Activated CD4-positive, alpha-beta T cell treated with anti-CD3 and anti-CD28 coated beads for 36 hours (primary cell): Measurements from ENCODE around the gene FLT4. TPM values are rescaled to one million over a fixed set of nuclear protein-coding genes. Genes with fewer than 3 reads are reported as not detected.
"Not testable (repeated sequence)": the region's sequence is repeated elsewhere in the genome, so short reads cannot be mapped to it uniquely, and the experiment has no call there.

ENCODE experiments used
- ATAC-seq: fragments of 200-7000 bp; cut with Tn5 transposase; one replicate; pipeline ENCODE4 v1.10.0; 2021; ENCODE audit warnings: mild to moderate bottlenecking, moderate library complexity
- CTCF ChIA-PET: fragments of 350-600 bp; sonication (Branson Sonifier 250); formaldehyde crosslinking; loops from one replicate; lab custom pipeline; 2021; ENCODE audit warnings: antibody characterized with exemption; lab: Charles Lee
- POLR2A ChIA-PET: fragments of 350-600 bp; sonication (Branson Sonifier 250); formaldehyde crosslinking; loops from one replicate; lab custom pipeline; 2021; ENCODE audit warnings: antibody characterized with exemption, inconsistent platforms; lab: Charles Lee
- DNase-seq: peaks from one replicate; pipeline ENCODE4 v3.0.0-alpha.2; 2020
- H3K27ac Mint-ChIP-seq: one replicate; pipeline ENCODE4 v1.8.0; 2021; ENCODE audit warnings: mixed read lengths
- H3K27me3 Mint-ChIP-seq: one replicate; pipeline ENCODE4 v1.8.0; 2021; ENCODE audit warnings: mixed read lengths
- H3K36me3 Mint-ChIP-seq: one replicate; pipeline ENCODE4 v1.8.0; 2021; ENCODE audit warnings: low read depth, mixed read lengths
- H3K4me1 Mint-ChIP-seq: one replicate; pipeline ENCODE4 v1.8.0; 2021; ENCODE audit warnings: mixed read lengths
- H3K4me3 Mint-ChIP-seq: one replicate; pipeline ENCODE4 v1.8.0; 2021; ENCODE audit warnings: mild to moderate bottlenecking, moderate library complexity, mixed read lengths
- H3K9me3 Mint-ChIP-seq: one replicate; pipeline ENCODE4 v1.8.0; 2021; ENCODE audit warnings: low read depth, mixed read lengths
- intact Hi-C, 2 experiments: fragments of 100-400 bp; cut with DNase I in 1 of 2; cut with micrococcal nuclease in 1 of 2; formaldehyde crosslinking; loops; one replicate each; pipeline versions ENCODE4 v1.14.2 to v1.15.1; 2022 to 2024; cut with DNase I, micrococcal nuclease
- total RNA-seq, 2 experiments: library from RNA; stranded (reverse); gene quantifications; one replicate each; pipeline ENCODE4 v1.2.3, GENCODE V29; 2021

The FLT4 gene
- total RNA-seq, 2 experiments from 2014 or later = 0.75 to 0.98 TPM

DNA sequence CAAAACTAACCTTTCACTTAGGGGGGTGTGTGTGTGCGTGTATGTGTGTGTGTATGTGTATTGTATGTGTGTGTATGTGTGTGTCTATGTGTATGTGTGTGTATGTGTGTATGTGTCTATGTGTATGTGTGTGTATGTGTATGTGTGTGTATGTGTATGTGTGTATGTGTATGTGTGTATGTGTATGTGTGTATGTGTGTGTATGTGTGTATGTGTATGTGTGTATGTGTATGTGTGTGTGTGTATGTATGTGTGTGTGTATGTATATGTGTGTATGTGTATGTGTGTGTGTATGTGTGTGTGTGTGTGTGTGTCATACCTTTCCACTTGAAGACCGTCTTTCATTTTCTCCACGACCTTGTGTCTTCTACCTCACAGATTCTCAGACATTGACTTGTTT, 20.8 kb upstream of the FLT4 start:
- CTCF ChIA-PET = interaction anchor here (0.7 to 1.4 kb wide), 3 partner anchors 18 to 534 kb away, joined by 3 to 5 read pairs (median 3); no protein-coding TSS in a partner anchor
- Mint-ChIP-seq H3K36me3 (no peaks in the 10 kb centered on the region), H3K9me3 (no peaks in the 10 kb centered on the region), H3K4me1 (peaks cover 12% of the 10 kb centered on the region), H3K27me3 (peaks cover 5% of the 10 kb centered on the region), H3K27ac (no peak overlapping the region), H3K4me3 (no peak overlapping the region)
- POLR2A ChIA-PET = no interaction called here
- ATAC-seq (peak; percentile 24), DNase-seq (no peak)
- intact Hi-C loops = loop anchor here in 1 of 2 experiments (1.0 kb wide), 1 partner anchor 48 kb away; no protein-coding TSS in a partner anchor

DNA sequence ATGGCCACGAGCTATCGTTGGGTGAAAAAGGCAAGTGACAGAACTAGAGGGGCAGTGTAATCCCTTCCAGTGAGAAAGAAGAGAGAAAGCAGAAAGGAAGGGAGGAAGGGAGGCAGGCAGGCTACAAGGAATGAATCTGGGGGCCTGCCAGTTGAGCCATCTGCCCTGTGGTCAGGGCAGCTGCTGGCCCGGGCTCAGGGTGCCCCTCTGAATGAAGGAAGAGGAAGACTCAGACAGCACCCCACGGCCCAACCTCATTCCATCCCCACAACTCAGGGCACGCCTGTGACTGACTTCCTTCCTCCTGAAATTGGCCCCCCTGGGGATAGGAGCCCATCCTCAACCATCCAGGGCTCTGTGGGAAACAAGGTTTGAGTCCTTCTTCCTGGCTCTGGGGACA, 20.3 kb upstream of the FLT4 start:
- intact Hi-C loops = loop anchor here in 1 of 2 experiments (1.0 kb wide), 1 partner anchor 49 kb away; no protein-coding TSS in a partner anchor
- no peak for ATAC-seq
- DNase-seq = no peak
- H3K27ac Mint-ChIP-seq = no peak overlapping the region
- H3K27me3 Mint-ChIP-seq = peaks cover 3% of the 10 kb centered on the region
- ChIA-PET CTCF (interaction anchor here (0.6 to 1.4 kb wide), 3 partner anchors 19 to 375 kb away, joined by 3 to 5 read pairs (median 3); no protein-coding TSS in a partner anchor), POLR2A (no interaction called here)
- H3K4me3 Mint-ChIP-seq = no peak overlapping the region
- peaks cover 12% of the 10 kb centered on the region for H3K4me1 Mint-ChIP-seq
- no peaks in the 10 kb centered on the region for H3K36me3 Mint-ChIP-seq
- H3K9me3 Mint-ChIP-seq = no peaks in the 10 kb centered on the region

DNA sequence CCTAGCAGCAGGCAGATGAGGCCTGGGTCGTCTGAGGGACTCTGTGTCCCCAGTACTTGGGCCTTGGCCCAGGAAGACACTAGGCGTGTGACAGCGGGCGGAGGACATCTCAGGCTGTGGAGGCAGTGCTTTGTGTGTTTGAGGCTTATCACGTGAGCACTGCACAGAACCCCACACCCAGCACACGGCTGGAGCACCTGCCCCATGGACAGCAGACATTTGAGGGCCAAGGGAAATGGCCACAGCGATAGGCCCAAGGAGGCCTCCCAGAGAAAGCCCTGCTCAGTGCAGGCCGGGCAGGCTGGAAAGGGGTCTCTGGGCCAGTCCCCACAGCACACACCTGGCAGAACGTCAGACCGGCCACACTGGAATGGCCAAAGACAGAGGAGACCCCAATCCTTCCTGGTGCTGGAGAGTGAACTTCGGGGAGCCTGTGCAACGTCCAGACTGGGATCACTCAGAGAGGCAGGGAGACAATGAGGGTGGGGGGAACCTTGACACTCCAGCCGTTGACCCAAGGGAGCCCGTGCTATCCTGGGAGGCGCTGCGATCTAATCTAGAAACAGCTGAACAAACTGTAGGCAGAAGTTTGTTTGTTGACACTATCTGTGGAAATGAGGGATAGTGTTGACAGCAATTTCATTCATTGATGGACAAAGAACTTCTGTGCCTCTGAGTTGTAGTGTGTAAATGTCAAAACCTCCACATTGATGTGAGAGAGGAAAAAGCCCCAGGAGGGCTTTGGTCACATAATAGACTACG, 19.6 kb upstream of the FLT4 start:
- CTCF ChIA-PET = interaction anchor here (0.6 to 0.7 kb wide), 2 partner anchors 58 to 374 kb away, joined by 3 read pairs; no protein-coding TSS in a partner anchor
- intact Hi-C loops = no loop called here

DNA sequence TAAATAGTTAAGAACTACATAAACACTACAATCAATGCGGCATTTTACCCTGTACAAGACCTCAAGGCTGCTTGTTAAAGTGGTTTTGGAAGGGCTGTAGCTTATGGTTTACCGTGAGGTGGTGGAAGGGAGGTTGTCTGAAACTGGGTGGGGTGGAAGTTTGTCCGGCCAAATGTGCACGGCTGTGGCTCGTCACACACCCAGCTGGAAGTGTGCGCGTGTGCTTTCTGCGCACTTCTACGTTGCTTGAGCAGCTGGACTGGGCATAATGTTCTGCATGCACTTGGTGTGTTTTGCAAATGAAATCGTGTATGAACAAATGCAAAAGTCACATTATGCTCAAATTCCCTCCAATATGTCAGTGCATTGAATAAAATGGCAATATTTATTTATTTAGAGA, 17.4 kb upstream of the FLT4 start:
- ATAC-seq (no peak), DNase-seq (no peak)
- Mint-ChIP-seq H3K27me3 (peaks cover 3% of the 10 kb centered on the region), H3K9me3 (no peaks in the 10 kb centered on the region), H3K4me1 (peaks cover 10% of the 10 kb centered on the region), H3K4me3 (no peak overlapping the region), H3K36me3 (no peaks in the 10 kb centered on the region), H3K27ac (no peak overlapping the region)
- POLR2A ChIA-PET = no interaction called here
- CTCF ChIA-PET = interaction anchor here (1.1 kb wide), 1 partner anchor 9 kb away, joined by 3 read pairs; no protein-coding TSS in a partner anchor
- intact Hi-C loops = no loop called here

More for the DNA sequence above, 19.6 kb upstream of the FLT4 start:
- POLR2A ChIA-PET = no interaction called here
- DNase-seq = no peak
- Mint-ChIP-seq H3K9me3 (no peaks in the 10 kb centered on the region), H3K27me3 (no peaks in the 10 kb centered on the region), H3K4me1 (peaks cover 10% of the 10 kb centered on the region), H3K27ac (no peak overlapping the region), H3K36me3 (no peaks in the 10 kb centered on the region), H3K4me3 (no peak overlapping the region)
- ATAC-seq = no peak

GRCh38 chr5:180665682-180666404, 16.4 kb upstream of the FLT4 start:
- DNase-seq (no peak), ATAC-seq (no peak)
- intact Hi-C loops = no loop called here
- Mint-ChIP-seq H3K36me3 (no peaks in the 10 kb centered on the region), H3K27me3 (peaks cover 5% of the 10 kb centered on the region), H3K4me3 (no peak overlapping the region), H3K9me3 (no peaks in the 10 kb centered on the region), H3K27ac (no peak overlapping the region), H3K4me1 (peaks cover 10% of the 10 kb centered on the region)
- ChIA-PET CTCF (interaction anchor here (1.5 kb wide), 1 partner anchor 52 kb away, joined by 4 read pairs; no protein-coding TSS in a partner anchor), POLR2A (no interaction called here)

DNA sequence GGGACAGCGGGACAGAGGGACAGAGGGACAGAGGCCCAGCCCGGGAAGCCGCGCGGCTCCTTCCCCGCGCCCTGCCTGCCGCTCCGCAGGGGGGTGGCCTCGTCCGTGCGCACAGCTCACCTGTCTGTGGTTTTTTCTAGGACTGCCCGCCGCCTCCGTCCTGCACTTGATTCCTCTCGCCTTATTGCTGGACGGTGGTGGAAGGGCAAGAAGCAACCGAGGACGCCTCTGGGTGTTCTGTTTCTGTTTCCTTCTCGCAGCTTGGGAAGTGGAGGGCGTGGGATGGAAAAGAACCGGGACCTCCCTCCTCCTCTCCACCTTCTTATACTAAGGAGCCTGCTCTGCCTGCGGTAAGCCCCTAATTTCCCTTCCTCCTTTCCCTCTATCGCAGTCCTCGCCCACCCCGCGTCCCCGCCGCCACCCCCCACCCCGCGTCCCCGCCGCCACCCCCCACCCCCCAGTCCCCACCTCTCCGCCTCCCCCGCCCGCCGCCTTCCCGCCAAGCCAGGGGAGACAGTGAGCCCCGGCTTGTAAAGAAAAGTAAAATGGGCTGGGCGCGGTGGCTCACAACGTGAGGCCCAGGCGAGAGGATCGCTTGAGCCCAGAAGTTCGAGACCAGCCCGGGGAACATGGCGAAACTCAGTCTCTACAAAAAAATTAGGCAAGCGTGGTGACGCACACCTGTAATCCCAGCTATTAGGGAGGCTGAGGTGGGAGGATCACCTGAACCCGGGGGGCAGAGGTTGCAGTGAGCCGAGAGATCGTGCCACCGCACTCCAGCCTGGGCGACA, 9.6 kb upstream of the FLT4 start:
- POLR2A ChIA-PET = no interaction called here
- Mint-ChIP-seq H3K4me3 (peak overlapping the region; percentile 49), H3K27ac (no peak overlapping the region)

DNA sequence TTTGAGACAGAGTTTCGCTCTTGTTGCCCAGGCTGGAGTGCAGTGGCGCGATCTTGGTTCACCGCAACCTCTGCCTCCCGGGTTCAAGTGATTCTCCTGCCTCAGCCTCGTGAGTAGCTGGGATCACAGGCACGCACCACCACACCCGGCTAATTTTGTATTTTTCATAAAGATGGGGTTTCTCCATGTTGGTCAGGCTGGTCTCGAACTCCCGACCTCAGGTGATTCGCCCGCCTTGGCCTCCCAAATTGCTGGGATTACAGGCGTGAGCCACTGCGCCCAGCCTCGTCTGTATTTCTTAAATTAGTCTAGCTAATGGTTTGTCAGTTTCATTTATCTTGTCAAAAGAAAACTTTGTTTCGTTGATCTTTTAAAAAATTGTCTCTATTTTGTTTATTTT, 5.8 kb upstream of the FLT4 start:
- CTCF ChIA-PET = interaction anchor here (0.6 kb wide), 1 partner anchor 272 kb away, joined by 4 read pairs; no protein-coding TSS in a partner anchor
- H3K27ac Mint-ChIP-seq, POLR2A ChIA-PET: not testable (repeated sequence)

More for the DNA sequence above, 9.6 kb upstream of the FLT4 start:
- intact Hi-C loops = no loop called here
- DNase-seq (no peak), ATAC-seq (no peak)
- H3K4me1 Mint-ChIP-seq = no peaks in the 10 kb centered on the region
- peaks cover 28% of the 10 kb centered on the region for H3K27me3 Mint-ChIP-seq
- no peaks in the 10 kb centered on the region for H3K36me3 Mint-ChIP-seq
- CTCF ChIA-PET = no interaction called here
- no peaks in the 10 kb centered on the region for H3K9me3 Mint-ChIP-seq

DNA sequence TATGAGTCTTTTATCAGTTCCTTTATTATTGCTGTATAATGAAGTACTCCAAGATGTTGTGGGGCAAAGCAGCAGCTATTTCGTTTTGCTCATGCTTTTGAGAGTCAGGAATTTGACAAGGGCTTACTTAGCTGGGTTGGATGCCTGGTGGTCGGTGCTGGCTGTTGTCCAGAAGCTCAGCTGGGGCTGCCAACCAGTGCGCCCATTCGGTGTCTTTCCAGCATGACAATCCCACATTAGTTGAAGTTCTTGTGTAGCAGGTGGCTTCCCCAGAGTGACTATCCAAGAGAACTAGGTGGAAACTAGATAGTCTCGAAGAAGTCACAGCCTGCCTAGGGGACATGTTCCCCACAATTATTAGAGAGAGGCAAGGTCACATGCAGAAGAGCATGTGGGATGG, 3.4 kb upstream of the FLT4 start:
- peaks cover 7% of the 10 kb centered on the region for H3K4me1 Mint-ChIP-seq
- DNase-seq = no peak
- ATAC-seq = no peak
- H3K27ac Mint-ChIP-seq = no peak overlapping the region
- peaks cover 37% of the 10 kb centered on the region for H3K27me3 Mint-ChIP-seq
- intact Hi-C loops = no loop called here
- H3K36me3 Mint-ChIP-seq = no peaks in the 10 kb centered on the region
- ChIA-PET POLR2A (no interaction called here), CTCF (no interaction called here)
- no peaks in the 10 kb centered on the region for H3K9me3 Mint-ChIP-seq
- no peak overlapping the region for H3K4me3 Mint-ChIP-seq

More for the DNA sequence above, 5.8 kb upstream of the FLT4 start:
- intact Hi-C loops, H3K4me3 Mint-ChIP-seq, H3K4me1 Mint-ChIP-seq, DNase-seq, ATAC-seq, H3K36me3 Mint-ChIP-seq, H3K9me3 Mint-ChIP-seq: not testable (repeated sequence)
- H3K27me3 Mint-ChIP-seq = peaks cover 39% of the 10 kb centered on the region

DNA sequence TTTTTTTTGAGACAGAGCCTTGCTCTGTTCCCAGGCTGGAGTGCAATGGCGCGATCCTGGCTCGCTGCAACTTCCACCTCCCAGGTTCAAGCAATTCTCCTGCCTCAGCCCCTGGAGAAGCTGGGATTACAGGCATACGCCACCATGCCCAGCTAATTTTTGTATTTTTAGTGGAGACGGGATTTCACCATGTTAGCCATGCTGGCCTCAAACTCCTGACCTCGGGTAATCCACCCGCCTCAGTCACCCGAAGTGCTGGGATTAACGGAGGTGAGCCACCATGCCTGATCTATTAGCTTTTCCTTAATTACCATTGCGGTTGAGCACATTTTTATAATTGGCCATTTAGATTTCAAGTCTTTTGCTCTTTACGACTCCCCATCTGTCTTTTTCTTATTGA, 2.9 kb upstream of the FLT4 start:
- Mint-ChIP-seq H3K27me3 (peaks cover 37% of the 10 kb centered on the region), H3K27ac (no peak overlapping the region), H3K9me3 (no peaks in the 10 kb centered on the region), H3K36me3 (no peaks in the 10 kb centered on the region), H3K4me1 (peaks cover 7% of the 10 kb centered on the region), H3K4me3 (no peak overlapping the region)
- DNase-seq (no peak), ATAC-seq (no peak)
- ChIA-PET CTCF (no interaction called here), POLR2A (interaction anchor here (0.6 kb wide), 1 partner anchor 65 kb away, joined by 3 read pairs; no protein-coding TSS in a partner anchor)
- intact Hi-C loops = no loop called here

DNA sequence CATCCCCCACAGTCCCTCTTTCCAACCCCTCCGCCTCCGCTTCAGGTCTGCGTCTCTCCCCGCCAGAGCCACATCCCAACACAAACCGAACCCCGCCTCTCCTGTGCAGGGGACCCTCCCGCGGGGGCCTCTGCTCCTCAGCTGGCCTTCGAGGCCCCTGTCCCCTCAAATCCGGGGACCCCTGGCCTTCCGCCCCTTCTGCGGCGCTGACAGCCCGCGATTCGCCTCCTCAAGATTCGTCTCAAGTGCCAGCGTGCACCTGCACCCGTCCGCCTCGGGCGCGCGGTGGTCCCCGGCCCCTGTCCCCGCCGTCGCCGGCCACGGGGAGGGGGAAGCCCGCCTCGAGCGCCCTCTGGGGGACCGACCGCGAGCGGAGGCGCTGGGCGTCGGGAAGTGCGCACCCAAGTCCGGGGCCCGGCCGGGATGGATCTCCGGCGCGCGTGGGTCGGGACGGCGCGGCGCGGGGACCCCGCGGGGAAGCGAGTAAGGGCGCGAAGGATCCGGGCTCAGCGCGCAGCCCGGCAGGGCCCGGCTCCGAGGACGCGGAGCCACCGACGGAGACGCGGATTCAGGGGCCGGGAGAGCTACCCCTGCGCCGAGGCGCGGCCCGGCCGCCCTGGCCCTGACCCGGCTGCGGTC, 623 bp downstream of the FLT4 start:
- CTCF ChIA-PET = no interaction called here
- no peak overlapping the region for H3K27ac Mint-ChIP-seq
- peaks cover 34% of the 10 kb centered on the region for H3K27me3 Mint-ChIP-seq
- peaks cover 7% of the 10 kb centered on the region for H3K4me1 Mint-ChIP-seq
- ATAC-seq (peak; percentile 31), DNase-seq (peak; percentile 45)
- H3K9me3 Mint-ChIP-seq = no peaks in the 10 kb centered on the region
- H3K4me3 Mint-ChIP-seq = peak overlapping the region; percentile 56
- POLR2A ChIA-PET = no interaction called here
- H3K36me3 Mint-ChIP-seq = no peaks in the 10 kb centered on the region
- intact Hi-C loops = loop anchor here in 1 of 2 experiments (1.0 kb wide), 1 partner anchor 154 kb away; the partner anchor contains the start of gene CNOT6
